Skeletal muscle satellite cell (primary cell): ENCODE data around the gene CITED4.

Experiments used
- H3K27me3 ChIP-seq: 2 replicates; pipeline ENCODE4 v1.7.0; 2013; ENCODE audit warnings: low read length; ENCODE audit not compliant: control insufficient read depth, insufficient read depth
- H3K36me3 ChIP-seq: 2 replicates; pipeline ENCODE4 v1.7.0; 2013; ENCODE audit warnings: mild to moderate bottlenecking, control low read depth, low read length; ENCODE audit not compliant: insufficient read depth
- H3K4me1 ChIP-seq: 2 replicates; pipeline ENCODE4 v1.7.0; 2013; ENCODE audit warnings: low read length; ENCODE audit not compliant: control insufficient read depth, insufficient read depth
- H3K4me2 ChIP-seq: 2 replicates; pipeline ENCODE4 v1.7.0; 2013; ENCODE audit warnings: mild to moderate bottlenecking, low read length
- H3K4me3 ChIP-seq: 2 replicates; pipeline ENCODE4 v1.7.0; 2013; ENCODE audit warnings: low read length
- H3K9ac ChIP-seq: 2 replicates; pipeline ENCODE4 v1.7.0; 2013; ENCODE audit warnings: mild to moderate bottlenecking, low read depth, low read length, moderate library complexity
- H3K9me3 ChIP-seq: replicated peaks from 2 replicates; pipeline ENCODE4 v1.7.0; 2013; ENCODE audit warnings: mild to moderate bottlenecking, control low read depth, low read length

CITED4 gene

GRCh38 chr1:40838980-40839942 is 22.9 kb downstream of the CITED4 start:
- Histone ChIP-seq H3K9me3 (peaks cover 7% of the 10 kb centered on the region), H3K4me2 (no peak overlapping the region)

GRCh38 chr1:40838045-40838979 is 23.9 kb downstream of the CITED4 start:
- Histone ChIP-seq H3K9ac (no peak overlapping the region), H3K27me3 (peaks cover 41% of the 10 kb centered on the region), H3K4me3 (no peak overlapping the region), H3K36me3 (no peaks in the 10 kb centered on the region), H3K9me3 (peaks cover 7% of the 10 kb centered on the region), H3K4me2 (no peak overlapping the region), H3K4me1 (no peaks in the 10 kb centered on the region)

More at GRCh38 chr1:40838980-40839942, 22.9 kb downstream of the CITED4 start:
- Histone ChIP-seq H3K9ac (no peak overlapping the region), H3K4me1 (no peaks in the 10 kb centered on the region), H3K4me3 (no peak overlapping the region), H3K36me3 (no peaks in the 10 kb centered on the region), H3K27me3 (peaks cover 45% of the 10 kb centered on the region)

- Histone ChIP-seq H3K4me3 (no peak overlapping the region), H3K36me3 (no peaks in the 10 kb centered on the region), H3K4me2 (no peak overlapping the region), H3K4me1 (no peaks in the 10 kb centered on the region), H3K9ac (no peak overlapping the region), H3K9me3 (peaks cover 4% of the 10 kb centered on the region), H3K27me3 (peaks cover 34% of the 10 kb centered on the region)
These were observed 24.6 kb downstream of the CITED4 start for GRCh38 chr1:40837601-40838000.

GRCh38 chr1:40836283-40836682 is 25.9 kb downstream of the CITED4 start:
- no peaks in the 10 kb centered on the region for H3K36me3 ChIP-seq
- no peak overlapping the region for H3K4me2 ChIP-seq
- no peak overlapping the region for H3K9ac ChIP-seq
- no peak overlapping the region for H3K4me3 ChIP-seq
- peaks cover 24% of the 10 kb centered on the region for H3K27me3 ChIP-seq
- H3K4me1 ChIP-seq: no peaks in the 10 kb centered on the region
- H3K9me3 ChIP-seq: no peaks in the 10 kb centered on the region

- no peaks in the 10 kb centered on the region for H3K4me1 ChIP-seq
- H3K4me2 ChIP-seq: no peak overlapping the region
- H3K36me3 ChIP-seq: no peaks in the 10 kb centered on the region
- H3K27me3 ChIP-seq: peaks cover 19% of the 10 kb centered on the region
- no peak overlapping the region for H3K4me3 ChIP-seq
- H3K9ac ChIP-seq: no peak overlapping the region
- H3K9me3 ChIP-seq: no peaks in the 10 kb centered on the region
These were observed 27.1 kb downstream of the CITED4 start for GRCh38 chr1:40834968-40835545.

- H3K27me3 ChIP-seq: peaks cover 19% of the 10 kb centered on the region
These were observed 28.2 kb downstream of the CITED4 start for GRCh38 chr1:40833979-40834378.

GRCh38 chr1:40831001-40831732 is 31.0 kb downstream of the CITED4 start:
- peaks cover 15% of the 10 kb centered on the region for H3K27me3 ChIP-seq
- no peak overlapping the region for H3K4me3 ChIP-seq
- H3K9ac ChIP-seq: no peak overlapping the region
- no peaks in the 10 kb centered on the region for H3K4me1 ChIP-seq
- H3K36me3 ChIP-seq: no peaks in the 10 kb centered on the region
- H3K9me3 ChIP-seq: no peaks in the 10 kb centered on the region
- H3K4me2 ChIP-seq: no peak overlapping the region

More at GRCh38 chr1:40833979-40834378, 28.2 kb downstream of the CITED4 start:
- H3K4me1 ChIP-seq: no peaks in the 10 kb centered on the region
- H3K4me2 ChIP-seq: no peak overlapping the region
- H3K9ac ChIP-seq: no peak overlapping the region
- no peaks in the 10 kb centered on the region for H3K36me3 ChIP-seq
- no peaks in the 10 kb centered on the region for H3K9me3 ChIP-seq
- H3K4me3 ChIP-seq: no peak overlapping the region

- peaks cover 8% of the 10 kb centered on the region for H3K27me3 ChIP-seq
- no peak overlapping the region for H3K4me2 ChIP-seq
- no peak overlapping the region for H3K9ac ChIP-seq
- H3K4me1 ChIP-seq: peaks cover under 1% of the 10 kb centered on the region
- H3K4me3 ChIP-seq: no peak overlapping the region
- no peaks in the 10 kb centered on the region for H3K9me3 ChIP-seq
- H3K36me3 ChIP-seq: no peaks in the 10 kb centered on the region
These were observed 31.7 kb downstream of the CITED4 start for GRCh38 chr1:40830419-40830943.

- Histone ChIP-seq H3K27me3 (peaks cover 5% of the 10 kb centered on the region), H3K9me3 (no peaks in the 10 kb centered on the region), H3K9ac (no peak overlapping the region), H3K4me1 (peaks cover 8% of the 10 kb centered on the region), H3K4me3 (no peak overlapping the region), H3K4me2 (no peak overlapping the region), H3K36me3 (no peaks in the 10 kb centered on the region)
These were observed 32.4 kb downstream of the CITED4 start for GRCh38 chr1:40829631-40830245.

- H3K4me1 ChIP-seq: peaks cover 18% of the 10 kb centered on the region
- no peak overlapping the region for H3K9ac ChIP-seq
- H3K4me3 ChIP-seq: no peak overlapping the region
- no peaks in the 10 kb centered on the region for H3K9me3 ChIP-seq
- H3K4me2 ChIP-seq: no peak overlapping the region
- peaks cover 5% of the 10 kb centered on the region for H3K27me3 ChIP-seq
- H3K36me3 ChIP-seq: no peaks in the 10 kb centered on the region
These were observed 36.2 kb downstream of the CITED4 start for GRCh38 chr1:40825996-40826395.
